ENCODE measurements around the gene PRMT1.
"Not testable (repeated sequence)": the region's sequence is repeated elsewhere in the genome, so short reads cannot be mapped to it uniquely, and the experiment has no call there.

Gene PRMT1

GRCh38 chr19:49689133-49690078, 12.3 kb downstream of the PRMT1 start, which contains the start of gene ADM5:
ADM5 (plus strand) TSS chr19:49689594; CDS start chr19:49689838, 244 bp downstream.
- peak in 2 of 4 experiments; percentile 29 to 39 for DNase-seq

- no peak for DNase-seq
These were observed 13.1 kb downstream of the PRMT1 start for GRCh38 chr19:49690079-49690655.

- peak in 2 of 4 experiments; percentile 29 to 31 for DNase-seq
These were observed 13.7 kb downstream of the PRMT1 start, which contains the start of gene CPT1C for GRCh38 chr19:49690656-49691242. CPT1C (plus strand) TSS chr19:49691116; CDS start chr19:49692253, 1,137 bp downstream.

- peak in 1 of 4 experiments; percentile 21 for DNase-seq
These were observed 14.4 kb downstream of the PRMT1 start for GRCh38 chr19:49691243-49692146.

- DNase-seq = no peak
These were observed 15.1 kb downstream of the PRMT1 start for GRCh38 chr19:49692147-49692506.

DNA sequence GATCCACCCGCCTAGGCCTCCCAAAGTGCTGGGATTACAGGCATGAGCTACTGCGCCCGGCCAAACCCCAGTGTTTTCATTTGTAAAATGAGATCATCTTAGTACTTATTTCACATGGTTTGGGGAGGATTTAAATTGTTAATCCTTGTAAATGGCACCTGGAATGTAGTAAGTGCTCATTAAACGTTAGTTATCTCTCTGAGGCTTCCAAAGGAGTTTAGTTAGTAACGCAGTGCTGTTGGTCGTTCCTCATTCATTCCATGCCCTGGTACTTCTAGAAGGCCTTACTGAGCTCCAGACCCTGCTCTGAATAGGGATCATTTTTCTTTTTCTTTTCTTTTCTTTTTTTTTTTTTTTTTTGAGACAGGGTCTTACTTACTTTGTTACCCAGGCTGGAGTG, 19.0 kb downstream of the PRMT1 start:
- no peak for DNase-seq

DNA sequence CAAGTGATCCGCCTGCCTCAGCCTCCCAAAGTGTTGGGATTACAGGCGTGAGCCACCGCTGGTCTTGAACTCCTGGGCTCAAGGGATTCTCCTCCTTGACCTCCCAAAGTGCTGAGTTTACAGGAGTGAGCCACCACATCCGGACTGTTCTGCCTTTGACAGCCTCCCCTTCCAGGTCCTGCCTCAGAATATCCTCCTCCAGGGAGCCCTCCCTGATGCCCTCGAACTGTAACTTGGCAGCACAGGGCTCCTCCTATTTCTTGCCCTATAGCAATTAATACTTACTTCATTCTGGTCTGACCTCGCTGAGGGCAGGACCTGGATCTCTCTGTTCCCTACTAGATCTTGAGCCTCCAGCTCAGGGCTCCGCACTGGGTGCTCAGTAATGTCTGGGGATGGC, 19.8 kb downstream of the PRMT1 start:
- DNase-seq = no peak

DNA sequence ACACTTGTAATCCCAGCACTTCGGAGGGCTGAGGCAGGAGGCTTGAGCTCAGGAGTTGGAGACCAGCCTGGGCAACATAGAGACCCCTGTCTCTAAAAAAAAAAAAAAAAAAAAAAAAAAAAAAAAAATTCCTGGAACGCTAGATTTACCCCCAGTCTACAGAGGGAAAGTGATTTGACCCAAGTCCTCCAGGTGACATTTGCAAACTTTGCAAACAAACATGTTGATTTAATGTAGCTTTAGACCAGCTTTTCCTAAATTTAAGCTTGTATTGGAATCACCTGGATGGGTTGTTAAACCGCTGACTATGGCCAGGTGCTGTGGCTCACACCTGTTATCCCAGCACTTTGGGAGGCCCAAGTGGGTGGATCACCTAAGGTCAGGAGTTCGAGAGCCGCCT, 22.3 kb downstream of the PRMT1 start:
- DNase-seq = no peak

- DNase-seq = no peak
These were observed 23.5 kb downstream of the PRMT1 start for GRCh38 chr19:49700563-49700962.

DNA sequence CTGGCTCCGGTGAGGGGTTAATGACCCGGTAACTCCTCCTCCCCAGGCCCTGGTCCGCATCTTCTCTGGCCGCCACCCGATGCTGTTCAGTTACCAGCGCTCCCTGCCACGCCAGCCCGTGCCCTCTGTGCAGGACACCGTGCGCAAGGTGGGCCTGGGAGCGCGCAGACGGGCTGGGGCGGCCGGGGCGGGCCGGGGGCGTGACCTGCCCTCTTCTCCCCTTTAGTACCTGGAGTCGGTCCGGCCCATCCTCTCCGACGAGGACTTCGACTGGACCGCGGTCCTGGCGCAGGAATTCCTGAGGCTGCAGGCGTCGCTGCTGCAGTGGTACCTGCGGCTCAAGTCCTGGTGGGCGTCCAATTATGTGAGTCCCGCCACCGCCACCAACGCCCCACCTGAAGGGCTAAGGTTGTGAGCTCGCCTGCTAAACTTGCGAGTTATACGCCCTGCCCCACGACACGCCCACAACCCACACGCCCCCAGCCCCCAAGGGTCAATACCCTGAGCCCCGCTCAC, 24.3 kb downstream of the PRMT1 start:
- DNase-seq = no peak

DNA sequence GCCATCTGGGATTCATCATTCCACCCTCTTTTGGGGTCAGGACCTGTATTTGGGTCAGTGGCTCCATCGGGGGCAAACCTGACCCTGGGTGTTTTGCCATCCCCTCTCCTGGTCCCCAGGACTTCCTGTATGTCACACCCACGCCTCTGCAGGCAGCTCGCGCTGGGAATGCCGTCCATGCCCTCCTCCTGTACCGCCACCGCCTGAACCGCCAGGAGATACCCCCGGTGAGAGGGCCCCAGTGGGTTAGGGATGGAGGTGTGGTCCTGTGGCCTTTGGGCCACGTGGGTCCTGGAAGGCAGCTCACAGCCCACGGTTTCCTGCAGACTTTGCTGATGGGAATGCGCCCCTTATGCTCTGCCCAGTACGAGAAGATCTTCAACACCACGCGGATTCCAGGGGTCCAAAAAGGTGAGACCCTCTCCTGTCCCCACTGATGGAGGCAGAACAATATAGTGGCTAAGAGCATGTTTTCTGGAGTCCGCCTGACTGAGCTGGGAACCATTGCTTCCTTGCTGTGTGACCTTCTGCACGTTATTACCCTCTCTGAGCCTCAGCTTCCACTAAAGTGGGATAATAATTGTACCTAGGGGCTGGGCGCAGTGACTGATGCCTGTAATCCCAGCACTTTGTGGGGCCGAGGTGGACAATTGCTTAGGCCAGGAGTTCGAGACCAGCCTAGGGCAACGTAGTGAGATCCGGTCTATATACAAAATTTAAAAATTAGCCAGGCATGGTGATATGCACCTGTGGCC, 28.0 kb downstream of the PRMT1 start:
- no peak for DNase-seq

GRCh38 chr19:49705919-49706318, 28.8 kb downstream of the PRMT1 start:
- DNase-seq = no peak

GRCh38 chr19:49710372-49710951, 33.4 kb downstream of the PRMT1 start:
- DNase-seq = no peak

DNA sequence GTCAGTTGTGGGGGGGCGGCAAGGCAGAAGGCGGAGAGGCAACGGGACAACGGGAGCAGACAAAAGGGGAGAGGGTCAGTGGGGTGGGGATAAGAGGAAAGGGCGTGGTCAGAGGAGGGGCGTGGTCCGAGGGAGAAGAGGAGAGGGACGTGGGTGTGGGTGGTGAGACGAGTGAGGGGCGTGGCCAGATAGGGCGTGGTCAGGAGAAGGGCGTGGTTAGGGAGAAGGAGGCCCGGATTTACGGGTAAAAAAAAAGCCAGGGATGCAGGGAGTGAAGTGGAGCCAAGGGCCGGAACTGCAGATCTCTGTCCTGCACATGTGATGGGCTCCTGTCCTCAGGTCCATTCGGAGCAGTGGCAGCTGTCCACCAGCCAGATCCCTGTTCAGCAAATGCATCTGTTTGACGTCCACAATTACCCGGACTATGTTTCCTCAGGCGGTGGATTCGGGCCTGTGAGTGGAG, 35.4 kb downstream of the PRMT1 start:
- no peak for DNase-seq

GRCh38 chr19:49713236-49713845, 36.3 kb downstream of the PRMT1 start:
- DNase-seq = no peak

DNA sequence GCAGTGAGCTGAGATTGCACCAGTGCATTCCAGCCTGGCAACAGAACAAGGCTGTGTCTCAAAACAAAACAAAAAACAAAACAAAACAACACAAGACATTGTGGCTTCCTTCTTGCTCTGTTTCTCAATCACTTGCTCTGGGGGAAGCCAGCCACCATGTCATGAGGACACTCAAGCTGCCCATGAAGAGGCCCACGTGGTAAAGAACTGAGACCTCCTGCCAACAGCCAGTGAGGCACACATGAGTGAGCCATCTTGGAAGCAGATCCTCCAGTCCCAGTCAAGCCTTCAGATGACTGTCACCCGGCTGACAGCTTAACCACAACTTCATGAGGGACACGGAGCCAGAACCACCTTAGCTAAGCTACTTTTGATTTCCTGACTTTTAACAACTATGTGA, 39.1 kb downstream of the PRMT1 start:
- DNase-seq = no peak

- no peak for DNase-seq
These were observed 41.4 kb downstream of the PRMT1 start for GRCh38 chr19:49718511-49718910.

DNA sequence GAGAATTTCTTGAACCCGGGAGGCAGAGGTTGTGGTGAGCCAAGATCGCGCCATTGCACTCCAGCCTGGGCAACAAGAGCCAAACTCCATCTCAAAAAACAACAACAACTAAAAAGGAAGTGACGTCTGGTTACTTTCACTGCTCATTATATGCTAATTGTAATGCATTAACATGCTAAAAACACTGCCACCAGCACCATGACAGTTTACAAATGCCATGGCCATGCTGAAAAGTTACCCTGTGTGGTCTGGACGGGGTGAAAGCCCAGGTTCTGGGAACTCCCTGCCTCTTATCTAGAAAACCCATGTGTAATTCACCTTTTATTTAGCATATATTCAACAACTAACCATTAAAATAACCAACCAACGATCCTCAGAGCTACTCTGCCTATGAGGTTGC, 41.9 kb downstream of the PRMT1 start:
- DNase-seq = no peak

DNA sequence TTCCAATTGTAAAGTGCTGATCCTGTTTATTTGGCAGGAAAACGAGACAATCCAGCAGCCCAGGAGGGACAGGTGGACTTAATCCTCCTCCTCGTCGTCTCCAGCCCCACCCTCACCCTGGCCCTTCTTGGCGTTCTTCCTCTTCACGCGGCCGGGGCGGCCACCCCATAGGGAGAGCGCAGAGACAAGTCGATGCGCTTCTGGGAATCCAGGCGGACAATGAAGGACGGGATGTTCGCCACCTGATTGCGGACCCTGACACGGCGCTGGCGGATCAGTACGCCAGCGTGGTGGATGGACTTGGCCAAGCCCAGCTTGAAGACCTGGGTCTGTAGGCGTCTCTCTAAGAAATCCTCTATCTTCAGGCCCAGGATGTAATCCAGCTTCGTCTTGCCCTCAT, 42.3 kb downstream of the PRMT1 start:
- DNase-seq = not testable (repeated sequence)

- no peak for DNase-seq
These were observed 50.4 kb downstream of the PRMT1 start for GRCh38 chr19:49727217-49728030.
